ENCODE data around the gene RNF214.
"Not testable (repeated sequence)": the region's sequence is repeated elsewhere in the genome, so short reads cannot be mapped to it uniquely, and the experiment has no call there.

GRCh38 chr11:117272175-117272574 lies 39.7 kb downstream of the RNF214 start:
- not testable (repeated sequence) for TF ChIP-seq EP300, CTCF, POLR2AphosphoS5 (IDR thresholded peaks at IDR 0.05)

All from gastroesophageal sphincter (tissue), 3 donors.